CD4-positive, alpha-beta T cell treated with Interferon alpha-2 for 1 hour (primary cell): ENCODE results near the gene FOXJ2.
"Not testable (repeated sequence)": the region's sequence is repeated elsewhere in the genome, so short reads cannot be mapped to it uniquely, and the experiment has no call there.

Experiments
- DNase-seq, 2 donors: peaks; one replicate each; pipeline ENCODE4 v3.0.0-alpha.2; 2020 to 2022

The FOXJ2 gene

GRCh38 chr12:8032242-8033152, at the start of gene FOXJ2:
FOXJ2 (plus strand) TSS chr12:8032716; CDS start chr12:8039833, 7,117 bp downstream.
- peak; percentile 77 to 86 for DNase-seq

GRCh38 chr12:7983019-7983418, 49.5 kb upstream of the FOXJ2 start:
- DNase-seq, result not testable (repeated sequence)

- not testable (repeated sequence) for DNase-seq
Observed at GRCh38 chr12:7983460-7983859, 49.1 kb upstream of the FOXJ2 start.

GRCh38 chr12:7984900-7985299, 47.6 kb upstream of the FOXJ2 start:
- DNase-seq, result no peak

- no peak for DNase-seq
Observed at GRCh38 chr12:7985802-7986418, 46.6 kb upstream of the FOXJ2 start.

- peak; percentile 68 to 78 for DNase-seq
Observed at GRCh38 chr12:7989827-7990491, 42.6 kb upstream of the FOXJ2 start.

- DNase-seq, result no peak
Observed at GRCh38 chr12:7991535-7991934, 41.0 kb upstream of the FOXJ2 start.

GRCh38 chr12:7994731-7995205, 37.7 kb upstream of the FOXJ2 start:
- DNase-seq, result no peak

GRCh38 chr12:7995266-7995963, 37.1 kb upstream of the FOXJ2 start:
- DNase-seq, result peak; percentile 90

- not testable (repeated sequence) for DNase-seq
Observed at GRCh38 chr12:8000827-8001226, 31.7 kb upstream of the FOXJ2 start.

GRCh38 chr12:8001496-8001895, 31.0 kb upstream of the FOXJ2 start:
- not testable (repeated sequence) for DNase-seq

GRCh38 chr12:8004897-8005296, 27.6 kb upstream of the FOXJ2 start:
- not testable (repeated sequence) for DNase-seq

- DNase-seq, result no peak
Observed at GRCh38 chr12:8011331-8011730, 21.2 kb upstream of the FOXJ2 start.

GRCh38 chr12:8012651-8013309, 19.7 kb upstream of the FOXJ2 start:
- DNase-seq, result no peak

- no peak for DNase-seq
Observed at GRCh38 chr12:8014836-8015235, 17.7 kb upstream of the FOXJ2 start.

GRCh38 chr12:8018213-8018612, 14.3 kb upstream of the FOXJ2 start:
- DNase-seq, result not testable (repeated sequence)

- no peak for DNase-seq
Observed at GRCh38 chr12:8018666-8019581, 13.6 kb upstream of the FOXJ2 start.

- DNase-seq, result peak; percentile 97 to 99
Observed at GRCh38 chr12:8026291-8026900, 6.1 kb upstream of the FOXJ2 start.

GRCh38 chr12:8027856-8028255, 4.7 kb upstream of the FOXJ2 start:
- no peak for DNase-seq

- no peak for DNase-seq
Observed at GRCh38 chr12:8028267-8028666, 4.2 kb upstream of the FOXJ2 start.

- no peak for DNase-seq
Observed at GRCh38 chr12:8030189-8030588, 2.3 kb upstream of the FOXJ2 start.
